Kasumi-1 (cell line): ENCODE data around the gene EYA2.
"Not testable (repeated sequence)": the region's sequence is repeated elsewhere in the genome, so short reads cannot be mapped to it uniquely, and the experiment has no call there.

Experiments
- DNase-seq, 2 experiments: peaks; one replicate each; lab custom pipeline; 2025; lab: John Stamatoyannopoulos, UW

The EYA2 gene

GRCh38 chr20:46932439-46932838, 37.8 kb downstream of the EYA2 start:
- not testable (repeated sequence) for DNase-seq

DNA sequence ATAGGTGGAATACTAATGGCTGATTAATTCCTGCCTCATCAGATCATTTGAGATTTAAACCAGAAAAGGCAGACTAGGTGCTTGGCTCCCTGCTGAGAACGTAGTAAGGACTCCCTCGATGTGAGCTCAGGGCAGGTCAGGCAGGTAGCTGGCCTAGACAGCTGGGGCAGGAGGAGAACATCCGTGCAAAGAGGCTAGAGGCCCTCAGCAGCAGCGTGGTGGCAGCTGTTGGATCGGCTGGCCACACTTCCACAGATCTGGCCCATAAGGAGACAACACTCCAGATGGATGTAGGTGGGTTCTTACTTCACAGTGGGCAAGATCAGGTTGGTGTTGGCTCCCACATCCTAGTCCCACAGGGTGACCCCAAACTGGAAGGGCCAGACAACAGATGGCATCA, 38.5 kb downstream of the EYA2 start:
- no peak for DNase-seq

DNA sequence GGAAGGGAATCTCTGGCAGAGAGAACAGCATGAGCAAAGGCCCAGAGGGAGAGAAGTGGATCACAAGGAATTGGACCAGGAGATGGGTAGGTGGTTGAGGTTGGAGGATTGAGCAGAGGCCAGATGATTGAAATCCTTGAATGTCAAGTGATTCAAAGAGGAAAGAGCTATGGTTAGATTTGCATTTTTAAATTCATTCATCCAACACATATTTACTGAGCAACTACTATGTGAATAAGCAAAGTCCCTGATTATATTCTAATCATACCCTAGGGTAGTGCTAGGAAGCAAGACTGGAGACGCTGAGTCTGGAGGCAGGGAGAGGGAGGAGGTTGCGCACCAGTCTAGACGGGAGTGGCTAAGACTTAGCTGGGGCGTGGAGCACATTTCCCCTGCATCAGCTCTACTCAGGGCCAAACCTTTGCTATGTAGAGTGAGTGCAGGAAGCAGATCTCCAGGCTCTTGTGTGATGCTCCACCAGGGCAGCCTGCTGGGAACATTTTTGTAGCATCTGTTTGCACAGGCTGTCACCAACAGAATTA, 40.2 kb downstream of the EYA2 start:
- no peak for DNase-seq

DNA sequence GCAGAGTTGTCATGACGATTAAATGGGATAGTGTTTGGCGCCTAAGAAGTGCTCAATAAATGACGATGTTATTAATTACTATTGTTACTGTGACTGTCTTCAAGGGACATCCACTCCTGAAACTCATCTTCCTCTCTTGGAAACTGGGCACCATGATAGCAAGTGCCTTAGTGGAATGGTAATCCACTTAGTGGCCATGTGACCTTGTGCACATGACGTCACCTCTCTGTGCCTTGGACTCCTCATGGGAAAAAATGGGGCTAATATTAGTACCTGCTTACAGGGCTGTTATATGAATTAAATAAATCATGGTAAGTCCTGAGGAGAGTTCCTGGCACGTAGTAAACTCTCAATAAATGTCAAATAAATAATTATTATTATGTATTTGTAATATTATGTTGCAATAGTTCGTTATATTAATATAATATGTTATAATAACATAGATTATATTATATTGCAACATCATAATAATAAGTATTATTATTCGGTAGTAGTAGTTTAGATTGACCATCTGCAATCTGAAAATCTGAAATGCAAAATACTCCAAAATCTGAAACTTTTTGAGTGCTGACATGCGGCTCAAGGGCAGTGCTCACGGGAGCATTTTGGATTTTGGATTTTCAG, 40.9 kb downstream of the EYA2 start:
- DNase-seq = no peak

GRCh38 chr20:46936415-46937156, 41.9 kb downstream of the EYA2 start:
- DNase-seq = no peak

GRCh38 chr20:46937157-46937523, 42.5 kb downstream of the EYA2 start:
- DNase-seq = no peak

DNA sequence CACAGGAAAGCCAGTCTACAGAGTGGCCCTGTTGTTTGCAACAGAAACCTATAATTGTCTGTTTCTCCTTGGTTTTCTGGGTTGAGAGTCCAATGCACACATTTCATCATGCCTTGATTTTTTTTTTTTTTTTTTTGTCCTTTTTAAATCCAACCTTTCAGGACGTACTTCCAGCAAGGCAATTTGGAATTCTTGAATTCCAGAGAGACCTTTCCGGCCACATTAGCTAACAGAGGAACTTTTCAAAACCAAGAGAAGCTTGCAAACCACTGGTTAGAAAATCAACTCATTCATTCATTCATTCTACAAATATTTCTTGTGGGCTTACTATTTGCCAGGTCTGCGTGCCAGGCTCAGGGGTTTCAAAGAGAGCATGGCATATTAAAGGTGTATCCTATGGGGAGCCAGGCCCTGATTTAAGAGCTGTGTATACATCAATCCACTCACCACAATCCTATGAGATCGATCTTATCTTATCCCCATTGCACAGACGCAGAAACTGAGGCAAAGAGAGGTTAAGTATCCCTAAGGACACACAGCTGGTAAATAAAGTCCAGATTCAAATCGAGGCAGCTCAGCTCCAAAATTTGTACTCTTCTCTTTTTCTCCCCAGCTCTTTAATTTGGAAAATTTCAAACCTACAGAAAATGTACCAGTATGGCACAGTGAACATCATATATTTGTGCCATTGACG, 43.0 kb downstream of the EYA2 start:
- DNase-seq = no peak

DNA sequence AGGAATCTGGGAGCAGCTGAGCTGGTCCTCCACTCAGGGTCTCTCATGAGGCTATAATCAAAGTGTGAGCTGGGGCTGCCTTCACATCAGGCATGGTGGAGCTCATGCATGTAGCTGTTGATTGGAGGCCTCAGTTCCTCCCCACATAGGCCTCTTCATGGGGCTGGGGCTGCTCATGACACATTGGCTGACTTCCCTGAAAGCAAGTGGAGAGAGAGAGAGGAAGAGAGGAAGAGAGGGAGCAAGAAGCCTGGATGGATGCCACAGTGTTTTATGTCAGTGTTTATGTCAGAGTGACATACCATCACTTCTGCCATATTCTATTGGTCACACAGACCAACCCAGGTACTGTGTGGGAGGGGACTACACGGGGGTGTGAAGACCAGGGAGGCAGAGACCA, 43.8 kb downstream of the EYA2 start:
- DNase-seq = no peak

DNA sequence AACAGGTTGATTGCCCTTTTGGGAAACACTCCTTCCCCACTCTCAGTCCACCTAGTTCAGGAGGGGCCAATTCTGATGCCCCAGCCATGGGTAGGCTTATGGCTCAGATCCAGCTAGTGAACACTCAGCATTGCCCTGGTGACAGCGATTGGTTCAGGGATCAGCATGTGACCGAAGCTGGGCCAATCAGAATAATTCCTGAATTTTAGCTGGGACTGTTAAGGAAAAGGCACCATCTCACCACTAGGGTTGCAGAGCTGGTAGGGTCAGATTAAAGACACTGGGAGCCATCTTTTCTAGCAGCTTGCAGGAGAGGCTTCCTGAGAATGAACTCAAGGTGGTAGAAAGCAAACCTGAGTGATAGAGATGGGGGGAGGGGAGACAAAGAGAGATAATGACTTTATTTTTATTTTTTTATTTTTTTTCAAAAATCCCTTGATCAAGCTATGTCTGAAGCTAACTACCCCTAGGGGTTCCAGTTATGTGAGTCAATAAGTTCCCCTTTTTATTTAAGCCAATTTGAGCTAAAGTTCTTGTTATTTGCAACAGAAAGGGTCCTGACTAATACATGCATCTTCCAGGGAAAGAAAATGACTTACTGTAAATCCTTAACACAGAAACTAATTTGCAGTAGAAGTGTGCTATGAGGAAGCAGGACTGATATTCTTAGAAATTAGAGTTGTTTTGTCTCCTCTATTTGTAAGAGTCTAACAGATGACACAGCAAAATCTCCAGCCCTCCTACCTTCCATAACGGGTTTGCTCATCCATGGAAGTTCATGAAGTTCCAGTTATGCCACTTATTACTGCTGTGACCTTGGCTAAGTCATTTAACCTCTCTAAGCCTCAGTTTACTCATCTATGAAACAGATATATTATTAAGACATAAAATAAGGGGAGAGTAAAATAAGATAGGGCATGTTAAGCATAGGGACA, 44.7 kb downstream of the EYA2 start:
- DNase-seq = no peak

GRCh38 chr20:46940616-46941015, 46.0 kb downstream of the EYA2 start:
- no peak for DNase-seq

DNA sequence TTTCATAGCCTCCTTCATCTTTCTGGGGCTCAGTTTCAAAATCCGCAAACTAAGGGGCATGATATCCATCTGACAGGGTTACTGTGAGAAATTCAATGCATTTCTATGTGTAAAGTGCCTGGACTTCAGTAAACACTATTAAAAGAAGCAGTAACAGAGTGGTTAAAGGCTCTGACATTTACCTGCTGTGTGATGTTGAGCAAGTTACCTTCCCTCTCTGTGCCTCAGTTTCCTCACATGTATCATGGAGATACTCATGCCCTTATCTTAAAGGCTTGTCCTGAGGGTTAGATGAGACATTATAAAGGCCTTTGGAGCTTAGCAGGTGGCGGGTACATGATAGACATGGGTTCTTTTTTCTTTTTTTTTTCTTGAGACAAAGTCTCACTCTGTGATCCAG, 46.8 kb downstream of the EYA2 start:
- no peak for DNase-seq

GRCh38 chr20:46943861-46944591, 49.4 kb downstream of the EYA2 start:
- no peak for DNase-seq

- no peak for DNase-seq
Observed at GRCh38 chr20:46945465-46945864, 50.8 kb downstream of the EYA2 start.

DNA sequence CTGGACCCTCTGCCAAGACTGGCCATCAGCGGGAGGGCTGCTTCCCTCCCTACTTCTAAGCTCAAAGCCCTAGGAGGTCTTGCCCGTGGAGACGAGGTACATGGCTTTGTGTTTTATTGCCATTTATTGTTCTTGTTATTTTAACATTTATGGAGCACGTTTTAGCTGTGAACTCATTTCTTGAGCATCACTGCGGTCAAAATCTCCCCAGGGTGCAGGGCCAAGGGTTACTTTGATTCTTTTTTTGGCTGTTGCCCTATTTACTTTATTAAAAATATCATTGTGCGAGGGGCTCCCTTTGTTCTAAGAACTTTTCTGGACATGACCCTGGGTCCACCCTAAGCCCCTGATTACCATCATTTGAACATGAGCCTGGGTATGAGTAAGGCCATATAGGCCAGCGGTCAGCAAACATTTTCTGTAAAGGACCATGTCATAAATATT, 51.6 kb downstream of the EYA2 start:
- no peak for DNase-seq

GRCh38 chr20:46946796-46947195, 52.2 kb downstream of the EYA2 start:
- no peak for DNase-seq

DNA sequence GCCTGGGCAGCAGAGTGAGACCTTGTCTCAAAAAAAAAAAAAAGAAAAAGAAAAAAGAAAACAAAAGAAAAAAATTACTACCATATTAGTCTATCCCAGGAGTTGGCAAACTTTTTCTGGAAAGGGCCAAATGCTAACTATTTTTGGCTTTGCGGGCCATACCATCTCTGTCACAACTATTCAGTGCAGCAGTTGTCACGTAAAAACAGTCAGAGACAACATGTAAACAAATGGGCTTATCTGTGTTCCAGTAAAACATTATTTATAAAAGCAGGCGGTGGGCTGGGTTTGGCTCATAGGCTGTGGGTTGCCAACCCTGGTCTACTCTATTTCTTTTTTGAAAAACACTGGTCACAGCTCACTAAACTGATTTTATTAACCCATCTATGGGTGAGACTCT, 53.4 kb downstream of the EYA2 start:
- no peak for DNase-seq

GRCh38 chr20:46951405-46951804, 56.8 kb downstream of the EYA2 start:
- no peak for DNase-seq

DNA sequence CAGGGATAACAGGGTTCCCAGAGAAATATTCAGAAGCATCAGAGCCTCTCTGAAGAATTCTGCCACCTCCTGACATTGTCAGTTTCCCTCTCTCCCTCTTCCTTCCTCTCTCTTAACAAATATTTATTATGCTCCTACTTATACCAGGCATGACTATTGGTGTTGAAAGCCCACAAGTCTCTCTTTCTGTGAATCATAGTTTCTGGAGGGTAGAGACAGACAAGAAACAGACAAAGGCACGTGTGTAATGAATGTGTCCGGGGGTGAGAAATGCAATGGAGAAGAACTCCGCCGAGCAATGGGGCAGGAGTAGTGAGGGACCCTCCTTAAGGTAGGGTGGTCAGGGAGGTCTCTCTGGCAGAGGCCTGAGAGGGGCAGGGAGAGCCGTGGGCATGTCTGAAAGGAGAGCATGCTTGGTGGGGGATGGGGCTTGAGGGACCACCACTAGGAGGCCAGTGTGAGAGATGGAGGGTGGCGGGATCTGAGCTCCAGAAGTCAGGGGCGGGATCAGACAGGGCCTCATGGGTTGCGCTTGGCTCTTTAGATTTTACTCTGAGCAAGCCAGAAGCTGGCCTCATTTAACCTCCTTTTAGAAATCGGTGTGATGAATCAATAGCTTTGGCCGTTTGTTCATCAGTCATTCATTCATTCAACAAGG, 57.3 kb downstream of the EYA2 start:
- DNase-seq = no peak

- no peak for DNase-seq
Observed at GRCh38 chr20:46953596-46953995, 59.0 kb downstream of the EYA2 start.

DNA sequence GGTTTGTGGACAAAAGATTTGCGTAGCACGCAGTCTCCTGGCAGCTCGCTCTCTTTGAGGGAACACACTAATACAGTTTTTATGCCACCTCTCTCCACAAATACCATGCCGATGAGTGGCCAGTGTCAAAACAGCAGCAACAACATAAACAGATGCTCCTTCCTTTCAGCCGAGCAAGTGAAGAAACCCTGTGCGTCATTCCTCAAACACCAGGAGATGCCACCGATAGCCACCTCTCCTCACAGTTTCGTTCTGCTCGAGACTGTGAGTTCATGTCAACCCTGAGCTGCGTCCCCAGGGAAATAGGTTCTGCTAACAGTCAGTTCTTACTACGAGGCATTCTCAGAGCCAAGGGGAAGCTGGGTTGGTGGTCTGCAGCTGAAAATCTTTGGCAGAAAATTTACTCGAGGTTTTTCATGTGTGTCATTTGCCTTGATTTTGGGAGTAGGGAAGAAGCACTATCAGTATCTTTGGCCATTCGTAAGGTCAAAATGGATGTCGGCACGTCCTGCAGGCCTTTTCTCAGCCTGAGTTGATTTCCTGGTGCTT, 59.9 kb downstream of the EYA2 start:
- DNase-seq = no peak
